Measurements from ENCODE around the gene TVP23C.

Gene TVP23C

DNA sequence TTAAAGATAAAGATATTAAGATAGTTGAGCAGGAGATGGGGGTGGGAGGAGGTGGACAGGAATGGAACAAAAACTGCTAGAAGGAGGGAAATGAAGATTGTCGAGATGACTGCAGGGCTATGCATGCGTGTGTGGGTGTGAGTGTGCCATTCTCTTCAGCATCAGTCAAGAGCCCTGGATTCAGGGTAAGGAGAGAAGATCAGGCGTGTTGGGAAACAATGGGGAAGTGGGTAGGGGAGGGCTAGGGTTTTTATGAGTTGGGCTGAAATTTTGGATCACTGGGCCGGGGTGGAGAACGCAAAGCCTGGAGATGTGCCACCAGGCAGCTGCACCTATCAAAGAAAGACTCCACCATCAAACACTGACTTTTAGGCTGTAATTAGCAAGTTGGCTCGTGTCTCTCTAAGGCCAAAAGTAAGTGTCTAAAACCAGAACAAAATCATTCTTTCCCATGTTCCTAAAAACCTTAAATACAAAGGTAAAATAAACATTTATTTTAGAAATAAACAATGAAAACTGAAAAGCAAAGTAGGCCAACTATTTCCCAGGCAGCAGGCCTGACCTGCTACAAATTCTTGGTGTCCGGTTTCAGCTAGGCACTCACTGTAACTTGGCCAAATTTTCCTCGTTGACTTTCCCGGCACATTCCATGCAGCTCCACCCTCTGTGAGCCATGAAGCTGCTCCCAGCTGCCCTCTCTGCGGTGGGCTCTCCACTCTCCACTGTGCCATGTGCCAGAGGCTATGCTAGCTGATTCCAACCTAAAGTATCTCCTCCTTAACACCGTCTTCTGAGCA lies 100.1 kb downstream of the TVP23C start:
- DNase-seq = no peak

DNA sequence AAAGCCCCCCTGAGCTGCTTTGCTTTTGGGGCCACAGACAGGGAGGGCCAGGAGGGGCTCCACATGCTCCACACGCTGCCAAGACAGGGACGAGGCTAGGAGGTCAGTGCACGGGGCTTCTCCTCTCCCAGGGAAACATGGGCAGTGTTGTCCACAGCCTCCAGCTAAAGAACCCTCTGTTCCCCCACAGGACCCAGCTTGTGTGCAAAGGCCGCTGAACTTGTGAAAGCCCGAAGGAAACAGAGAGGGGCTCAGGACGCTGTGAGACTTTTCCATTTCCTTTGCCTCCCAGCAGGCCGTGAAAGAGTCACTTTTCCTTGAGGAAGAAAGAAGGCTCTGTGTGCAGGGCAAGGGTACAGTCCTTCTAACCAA lies 105.6 kb downstream of the TVP23C start:
- no peak for DNase-seq

DNA sequence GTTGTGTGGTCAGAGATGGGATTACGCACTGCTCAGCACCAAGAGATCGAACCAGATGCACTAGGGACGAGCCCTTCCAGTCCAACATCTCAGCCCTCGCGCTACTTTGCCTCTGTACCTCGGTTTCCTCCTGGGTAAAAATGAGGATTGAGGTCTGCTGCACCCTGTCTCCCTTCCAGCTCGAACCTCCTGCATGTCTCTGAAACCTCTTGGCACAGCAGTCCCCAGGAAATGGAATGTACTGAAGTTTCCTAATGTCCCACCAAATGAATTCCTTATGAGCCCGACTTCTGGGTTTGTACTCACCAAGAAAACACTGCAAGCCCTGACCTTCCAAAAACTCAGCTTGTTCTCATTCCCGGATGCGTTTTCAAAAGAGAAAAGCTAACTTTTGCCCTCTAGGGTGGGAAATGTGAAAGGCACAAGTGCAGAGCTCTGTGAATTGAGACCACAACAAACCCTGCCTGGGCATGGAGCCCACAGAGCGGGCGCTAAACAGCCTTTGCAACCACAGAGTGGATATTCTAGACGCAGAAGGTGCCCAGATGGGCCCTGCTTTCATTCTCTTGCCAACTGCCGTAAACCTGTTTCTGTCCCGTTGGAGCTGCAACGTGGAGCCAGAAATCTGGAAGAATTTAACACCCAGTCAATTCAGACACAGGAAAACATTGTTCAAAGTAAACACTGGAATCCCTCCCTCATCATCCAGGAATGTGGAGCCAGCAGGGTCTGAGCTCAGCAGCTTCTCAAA lies 106.1 kb downstream of the TVP23C start:
- DNase-seq = no peak

DNA sequence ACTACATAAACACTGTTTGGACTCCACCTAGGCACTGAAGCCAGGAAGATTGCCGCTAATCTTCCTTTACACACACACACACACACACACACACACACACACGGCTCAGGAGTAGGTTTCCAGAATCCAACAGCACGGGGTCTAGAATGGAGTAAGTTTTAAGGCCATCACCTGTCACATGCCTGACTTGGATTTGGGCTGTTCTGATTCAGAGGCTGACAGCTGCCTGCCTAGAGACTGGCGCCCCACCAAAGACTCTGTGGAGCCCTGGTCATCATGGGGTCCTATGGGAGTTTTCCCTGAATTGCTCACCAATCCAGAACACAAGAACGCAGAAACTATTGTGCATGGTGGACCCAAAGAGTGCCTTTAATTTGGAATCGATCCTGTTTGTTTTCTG lies 106.8 kb downstream of the TVP23C start:
- DNase-seq = no peak

DNA sequence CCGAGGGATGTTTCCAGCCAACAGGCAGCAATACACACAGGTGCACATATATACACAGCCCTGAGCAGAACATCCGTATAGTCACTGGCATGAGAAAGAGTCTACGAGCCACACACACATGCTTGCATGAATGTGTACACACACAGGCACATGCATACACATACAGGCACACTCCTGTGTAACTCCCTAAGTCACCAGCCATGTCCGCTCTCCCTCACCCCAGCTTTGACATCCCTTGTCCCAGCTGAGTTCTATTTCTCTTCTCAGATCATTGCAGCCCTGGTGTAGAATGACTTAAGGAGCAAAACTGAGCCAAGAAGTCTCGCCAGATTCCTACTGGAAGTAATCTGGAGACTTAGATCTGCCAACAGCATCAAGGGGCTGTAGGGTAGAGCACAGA lies 108.9 kb downstream of the TVP23C start:
- no peak for DNase-seq

DNA sequence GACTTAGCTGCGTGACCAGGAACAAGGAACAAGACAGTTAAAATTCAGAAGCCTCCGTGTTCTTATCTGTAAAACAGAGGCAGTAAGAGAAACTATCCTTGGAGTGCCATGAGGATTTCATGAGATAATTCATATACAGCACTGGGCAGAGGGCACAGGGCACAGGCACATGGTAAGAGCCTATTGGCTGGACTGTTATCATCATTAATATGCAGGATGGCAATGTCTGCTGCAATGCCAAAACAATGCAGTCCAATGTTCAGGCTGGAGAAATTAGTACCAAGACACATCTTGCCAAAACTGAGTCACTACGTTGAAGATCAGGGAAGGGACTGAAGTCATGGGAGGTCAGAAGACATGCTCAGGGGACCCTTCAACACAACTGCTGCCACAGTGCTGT lies 109.5 kb downstream of the TVP23C start:
- DNase-seq = no peak

DNA sequence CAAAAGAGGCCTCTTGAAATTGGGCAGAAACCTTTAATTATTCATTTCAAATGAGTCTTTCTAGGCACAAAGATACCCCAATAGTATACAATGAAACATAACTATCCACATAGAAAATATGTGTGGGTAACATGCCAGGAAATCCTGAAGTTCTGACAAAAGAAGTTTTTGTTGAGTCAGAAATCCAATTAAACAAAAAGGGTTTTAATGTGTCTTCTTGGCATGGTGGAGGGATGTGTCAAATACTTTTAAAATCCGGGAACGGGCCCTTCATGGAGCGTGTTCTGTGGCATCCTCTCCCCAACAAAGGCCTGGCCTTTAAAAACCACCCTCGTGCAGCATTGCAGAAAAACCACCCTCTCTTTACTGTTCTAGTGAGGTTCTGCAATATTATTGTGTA lies 110.0 kb downstream of the TVP23C start:
- DNase-seq = no peak

DNA sequence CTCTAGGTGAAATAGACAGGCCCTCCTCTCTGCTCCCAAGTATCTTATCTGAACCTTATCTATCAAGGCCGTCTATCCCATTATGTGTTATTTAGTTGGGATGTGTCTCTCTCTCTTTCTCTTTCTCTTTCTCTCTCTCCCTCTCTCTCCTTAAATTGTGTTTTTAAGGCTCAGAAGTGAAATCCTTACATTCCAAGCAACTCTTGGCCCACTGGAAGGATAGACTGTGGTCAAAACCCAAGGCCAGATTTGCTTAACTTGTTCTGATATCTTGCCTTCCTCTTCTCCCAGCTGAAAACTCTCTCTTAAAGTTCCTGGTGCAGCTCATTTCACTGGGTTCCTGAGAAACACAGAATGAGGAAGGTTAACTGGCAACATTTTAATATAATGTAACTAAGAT lies 110.5 kb downstream of the TVP23C start:
- DNase-seq = no peak
